ENCODE results near the gene EIF3L.

DNA sequence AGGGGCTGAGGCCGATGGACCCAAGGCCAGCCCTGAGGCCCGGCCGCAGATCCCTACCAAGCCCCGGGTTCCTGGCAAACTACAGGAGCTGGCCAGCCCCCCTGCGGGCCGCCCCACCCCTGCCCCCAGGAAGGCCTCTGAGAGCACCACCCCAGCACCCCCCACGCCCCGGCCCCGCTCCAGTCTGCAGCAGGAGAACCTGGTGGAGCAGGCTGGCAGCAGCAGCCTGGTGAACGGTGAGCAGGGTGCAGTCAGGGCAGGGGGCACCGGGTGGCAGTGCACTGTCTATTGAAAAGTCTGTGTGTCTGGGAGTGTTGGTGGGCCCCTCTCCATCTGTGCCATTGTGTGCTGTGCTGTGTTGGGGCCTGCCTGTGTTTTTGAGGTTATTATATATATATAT is 73.0 kb downstream of the EIF3L start:
- TF ChIP-seq EZH2 (IDR thresholded peaks at IDR 0.05): no peak
- no peak for TF ChIP-seq POLR2AphosphoS5 (IDR thresholded peaks at IDR 0.05; ENCODE audit: borderline replicate concordance, low read depth, low read length)
- TF ChIP-seq FOXP2 (optimal IDR thresholded peaks at IDR 0.05; ENCODE audit: control extremely low read depth, extremely low read length, insufficient read depth): no peak
